Karpas-422 (cell line): ENCODE results near the gene AGBL4. TPM values are rescaled to one million over a fixed set of nuclear protein-coding genes. Genes with fewer than 3 reads are reported as not detected.

Experiments used
- DNase-seq: peaks from one replicate; pipeline ENCODE4 v3.0.0-alpha.2; 2015
- H2AFZ ChIP-seq: fragments of 200-600 bp; sonication (generic); 2 replicates; pipeline ENCODE4 v1.6.1; 2014; ENCODE audit warnings: antibody characterized with exemption, low read length, mixed read lengths
- H3K27ac ChIP-seq: fragments of 200-600 bp; sonication (generic); 2 replicates; pipeline ENCODE4 v1.5.1; 2014; ENCODE audit warnings: mild to moderate bottlenecking, low read length, moderate library complexity
- H3K27me3 ChIP-seq: fragments of 200-600 bp; sonication (generic); 2 replicates; pipeline ENCODE4 v1.6.1; 2014; ENCODE audit warnings: low read length, mixed read lengths
- H3K36me3 ChIP-seq: fragments of 200-600 bp; sonication (generic); 2 replicates; pipeline ENCODE4 v1.6.1; 2014; ENCODE audit warnings: low read length, mixed read lengths; ENCODE audit not compliant: insufficient read depth
- H3K4me1 ChIP-seq: fragments of 200-600 bp; sonication (generic); 2 replicates; pipeline ENCODE4 v1.6.1; 2014; ENCODE audit warnings: mild to moderate bottlenecking, low read length, mixed read lengths
- H3K4me2 ChIP-seq: fragments of 200-600 bp; sonication (generic); 2 replicates; pipeline ENCODE4 v1.6.1; 2014; ENCODE audit warnings: low read length, low read depth, mild to moderate bottlenecking; ENCODE audit not compliant: poor library complexity, severe bottlenecking
- H3K4me3 ChIP-seq: fragments of 200-600 bp; sonication (generic); 2 replicates; pipeline ENCODE4 v1.5.1; 2014; ENCODE audit warnings: mild to moderate bottlenecking, antibody characterized with exemption, low read length, mixed read lengths
- H3K79me2 ChIP-seq: fragments of 200-600 bp; sonication (generic); 2 replicates; pipeline ENCODE4 v1.6.1; 2014; ENCODE audit warnings: mild to moderate bottlenecking, low read length, mixed read lengths
- H3K9ac ChIP-seq: fragments of 200-600 bp; sonication (generic); 2 replicates; pipeline ENCODE4 v1.6.0; 2014; ENCODE audit warnings: low read length
- H3K9me2 ChIP-seq: fragments of 200-600 bp; sonication (generic), shearing (Covaris generic); replicated peaks from 2 replicates; pipeline ENCODE4 v1.6.0; 2014; ENCODE audit warnings: mild to moderate bottlenecking, low read length, moderate library complexity; ENCODE audit not compliant: insufficient read depth
- H3K9me3 ChIP-seq: fragments of 300-700, 200-600 bp; sonication (generic); 2 replicates; pipeline ENCODE4 v1.6.1; 2014; ENCODE audit warnings: low read length, mixed read lengths
- H4K20me1 ChIP-seq: fragments of 200-600 bp; sonication (generic); 2 replicates; pipeline ENCODE4 v1.6.1; 2014; ENCODE audit warnings: mild to moderate bottlenecking, antibody characterized with exemption, low read length, low read depth; ENCODE audit not compliant: insufficient read depth
- total RNA-seq: library from RNA; depleted of rRNA; stranded (reverse); fragments of >200 nt; shearing (Covaris generic); gene quantifications from 2 replicates; pipeline ENCODE4 v1.2.3, GENCODE V29; 2014; ENCODE audit warnings: low replicate concordance

Gene AGBL4
- total RNA-seq, 1 experiment from 2014 or later: not detected

DNA sequence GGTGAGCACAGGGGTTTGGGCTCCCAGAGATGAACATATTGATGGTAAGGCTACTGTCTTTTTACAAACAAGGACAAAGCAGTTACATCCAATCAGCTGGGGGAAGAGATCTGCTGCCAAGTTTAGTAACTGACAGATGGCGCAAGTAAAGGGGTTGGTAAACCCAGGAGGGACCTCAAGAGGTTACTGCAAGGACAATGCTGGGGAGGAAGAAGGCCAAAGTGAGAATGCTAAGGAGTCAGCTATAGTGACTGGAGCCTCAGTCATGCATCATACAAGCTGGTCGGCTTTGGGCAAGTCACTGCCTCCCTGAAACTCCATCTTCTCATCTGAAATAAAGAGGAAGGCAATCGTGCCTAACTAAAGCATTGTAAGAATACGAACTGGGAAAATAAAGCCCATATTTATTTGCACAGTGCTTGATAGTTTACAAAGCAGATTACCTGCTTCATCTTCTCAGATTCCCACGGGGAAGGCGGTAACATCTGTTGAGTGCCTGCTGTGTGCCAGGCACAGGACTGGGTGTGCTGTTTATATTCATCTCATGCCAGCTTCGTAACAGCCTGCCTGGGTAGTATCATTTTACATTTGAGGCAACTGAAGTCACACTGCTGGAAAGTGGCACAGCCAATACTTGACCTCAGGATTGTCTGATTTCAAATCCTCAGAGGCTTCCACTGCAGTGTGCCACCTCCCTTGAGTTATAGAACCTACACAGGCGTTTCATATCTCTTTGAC, 1361.9 kb downstream of the AGBL4 start:
- H3K9me2 ChIP-seq: no peaks in the 10 kb centered on the region
- H4K20me1 ChIP-seq: no peaks in the 10 kb centered on the region
- H3K9ac ChIP-seq: no peak overlapping the region
- no peaks in the 10 kb centered on the region for H3K4me1 ChIP-seq
- no peaks in the 10 kb centered on the region for H3K79me2 ChIP-seq
- H2AFZ ChIP-seq: no peak overlapping the region
- H3K27ac ChIP-seq: no peak overlapping the region
- no peaks in the 10 kb centered on the region for H3K9me3 ChIP-seq
- H3K27me3 ChIP-seq: no peaks in the 10 kb centered on the region
- DNase-seq: no peak
- H3K4me2 ChIP-seq: no peak overlapping the region
- no peak overlapping the region for H3K4me3 ChIP-seq
- no peaks in the 10 kb centered on the region for H3K36me3 ChIP-seq

DNA sequence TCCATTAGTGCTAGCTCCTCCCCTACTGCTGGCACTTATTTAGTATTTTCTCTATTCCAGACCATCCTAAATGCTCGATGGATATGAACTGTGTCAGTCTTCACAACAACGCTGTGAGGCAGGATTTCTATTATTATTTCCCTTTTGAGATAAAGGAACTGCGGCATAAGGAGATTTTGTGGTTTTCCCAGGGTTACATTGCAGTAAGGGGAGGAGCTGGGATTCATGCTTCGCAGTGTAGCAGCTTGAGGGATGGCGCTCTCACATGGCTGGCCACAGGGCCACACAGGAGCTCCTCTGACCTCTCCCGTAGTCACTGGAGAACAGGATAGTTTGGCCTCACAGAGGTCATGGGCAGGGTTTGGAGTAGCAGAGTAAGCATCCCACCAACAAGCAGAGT, 1364.0 kb downstream of the AGBL4 start:
- Histone ChIP-seq H3K9me2 (no peaks in the 10 kb centered on the region), H3K36me3 (no peaks in the 10 kb centered on the region), H3K4me1 (no peaks in the 10 kb centered on the region), H3K9ac (no peak overlapping the region), H3K27me3 (no peaks in the 10 kb centered on the region), H4K20me1 (no peaks in the 10 kb centered on the region), H3K4me2 (no peak overlapping the region), H2AFZ (no peak overlapping the region), H3K9me3 (no peaks in the 10 kb centered on the region), H3K79me2 (no peaks in the 10 kb centered on the region), H3K27ac (no peak overlapping the region), H3K4me3 (no peak overlapping the region)
- no peak for DNase-seq

DNA sequence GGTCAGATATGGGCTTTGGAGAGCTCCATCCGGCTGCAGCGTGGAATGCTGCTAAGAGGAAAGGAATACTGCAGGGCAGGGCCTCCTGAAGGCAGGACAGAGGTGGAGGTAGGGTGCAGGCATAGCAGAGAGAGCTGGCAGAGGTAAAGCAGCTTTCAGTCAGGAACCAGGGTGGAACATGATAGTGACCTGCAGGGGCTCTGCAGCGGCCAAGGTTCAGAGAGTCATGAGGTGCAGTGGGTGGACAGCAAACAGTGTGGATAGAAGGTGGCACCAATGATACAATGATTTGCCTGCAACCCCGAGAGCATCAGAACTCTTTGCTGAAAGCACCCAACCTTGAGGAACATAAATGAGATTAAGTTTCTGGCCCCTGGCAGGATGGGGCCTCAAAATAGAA, 1366.3 kb downstream of the AGBL4 start:
- H3K27ac ChIP-seq: no peak overlapping the region
- H3K36me3 ChIP-seq: no peaks in the 10 kb centered on the region
- H3K4me2 ChIP-seq: no peak overlapping the region
- H3K79me2 ChIP-seq: no peaks in the 10 kb centered on the region
- H2AFZ ChIP-seq: no peak overlapping the region
- H3K4me3 ChIP-seq: no peak overlapping the region
- no peaks in the 10 kb centered on the region for H4K20me1 ChIP-seq
- DNase-seq: no peak
- H3K9me2 ChIP-seq: no peaks in the 10 kb centered on the region
- no peaks in the 10 kb centered on the region for H3K9me3 ChIP-seq
- no peaks in the 10 kb centered on the region for H3K27me3 ChIP-seq
- no peaks in the 10 kb centered on the region for H3K4me1 ChIP-seq
- no peak overlapping the region for H3K9ac ChIP-seq

DNA sequence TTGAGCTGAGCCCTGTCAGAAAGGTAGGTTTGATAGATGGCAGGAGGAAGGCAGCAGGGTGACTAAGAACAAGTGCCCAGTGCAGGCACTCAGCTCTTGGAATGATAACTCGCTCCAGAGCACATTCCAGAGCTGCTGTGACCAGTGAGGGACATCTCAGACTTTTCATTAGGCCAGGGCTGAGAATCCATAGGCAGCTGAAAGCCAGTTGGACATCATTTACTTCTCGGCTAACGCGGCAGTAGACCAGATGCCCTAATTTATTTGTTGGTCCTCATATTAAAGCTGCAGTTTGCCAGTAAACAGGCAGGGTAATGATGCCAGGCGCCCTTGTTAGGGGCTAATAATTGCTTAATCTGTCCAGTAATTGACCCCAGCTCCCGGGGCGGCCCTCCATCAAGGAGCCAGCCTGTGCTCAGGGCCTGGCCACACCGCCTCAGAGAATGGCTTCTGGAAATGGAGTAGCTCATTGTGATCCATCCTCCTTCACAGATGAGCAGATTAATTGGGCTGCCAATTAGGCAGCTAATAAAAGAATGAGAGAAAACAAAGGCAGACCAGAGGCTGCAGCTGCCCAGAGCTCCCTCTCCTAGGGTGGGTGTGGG, 1369.0 kb downstream of the AGBL4 start:
- no peak overlapping the region for H3K27ac ChIP-seq
- no peak for DNase-seq
- no peaks in the 10 kb centered on the region for H3K36me3 ChIP-seq
- no peaks in the 10 kb centered on the region for H3K9me3 ChIP-seq
- H2AFZ ChIP-seq: no peak overlapping the region
- no peaks in the 10 kb centered on the region for H3K27me3 ChIP-seq
- no peak overlapping the region for H3K4me2 ChIP-seq
- no peaks in the 10 kb centered on the region for H3K79me2 ChIP-seq
- no peak overlapping the region for H3K9ac ChIP-seq
- H3K4me3 ChIP-seq: no peak overlapping the region
- no peaks in the 10 kb centered on the region for H4K20me1 ChIP-seq
- no peaks in the 10 kb centered on the region for H3K4me1 ChIP-seq
- H3K9me2 ChIP-seq: no peaks in the 10 kb centered on the region

DNA sequence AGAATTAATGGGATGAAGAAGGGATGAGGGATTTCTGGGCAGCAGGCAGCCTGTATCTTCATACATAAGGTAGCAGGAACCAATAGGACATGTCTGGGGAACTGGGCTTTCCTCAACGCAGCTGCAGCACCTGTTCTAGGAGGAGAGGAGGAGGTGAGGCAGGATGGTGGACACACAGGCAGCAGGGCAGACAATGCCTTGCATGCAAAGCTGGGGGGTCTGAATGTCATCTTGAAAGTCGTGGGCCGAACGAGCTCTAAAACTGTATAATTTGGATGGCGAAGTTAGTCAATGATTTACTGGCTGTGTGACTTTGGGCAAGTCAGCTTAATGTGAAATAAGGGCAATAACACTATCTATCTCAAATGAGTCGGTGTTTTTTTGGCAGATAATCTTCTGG, 1371.4 kb downstream of the AGBL4 start:
- no peaks in the 10 kb centered on the region for H4K20me1 ChIP-seq
- no peaks in the 10 kb centered on the region for H3K27me3 ChIP-seq
- no peaks in the 10 kb centered on the region for H3K4me1 ChIP-seq
- H3K4me2 ChIP-seq: no peak overlapping the region
- H3K79me2 ChIP-seq: no peaks in the 10 kb centered on the region
- no peak for DNase-seq
- H3K9me3 ChIP-seq: no peaks in the 10 kb centered on the region
- no peak overlapping the region for H2AFZ ChIP-seq
- H3K27ac ChIP-seq: no peak overlapping the region
- no peak overlapping the region for H3K4me3 ChIP-seq
- no peaks in the 10 kb centered on the region for H3K36me3 ChIP-seq
- no peaks in the 10 kb centered on the region for H3K9me2 ChIP-seq
- H3K9ac ChIP-seq: no peak overlapping the region

DNA sequence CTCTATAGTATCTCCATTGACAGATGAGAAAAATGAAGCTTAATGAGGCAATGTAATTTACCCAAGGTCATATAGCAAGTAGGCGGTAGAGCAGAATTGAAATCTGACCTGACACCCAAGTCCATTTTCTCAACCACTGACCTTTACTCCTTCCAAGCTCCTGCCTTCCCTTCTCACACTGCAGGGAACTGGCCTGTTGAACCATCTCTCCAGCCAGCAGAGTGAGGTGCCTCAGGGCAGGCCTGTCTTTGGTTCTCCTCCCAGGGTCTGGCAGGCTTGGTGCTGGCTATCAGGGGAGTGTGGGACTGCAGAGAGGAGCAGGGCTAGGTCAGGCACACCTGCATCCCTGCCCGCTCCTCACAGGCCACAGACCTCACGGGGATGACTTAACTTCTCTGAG, 1373.9 kb downstream of the AGBL4 start:
- H2AFZ ChIP-seq: no peak overlapping the region
- no peak overlapping the region for H3K9ac ChIP-seq
- no peak overlapping the region for H3K4me3 ChIP-seq
- H3K4me2 ChIP-seq: no peak overlapping the region
- H3K79me2 ChIP-seq: no peaks in the 10 kb centered on the region
- no peaks in the 10 kb centered on the region for H3K9me3 ChIP-seq
- no peaks in the 10 kb centered on the region for H3K9me2 ChIP-seq
- H4K20me1 ChIP-seq: no peaks in the 10 kb centered on the region
- no peak for DNase-seq
- no peak overlapping the region for H3K27ac ChIP-seq
- no peaks in the 10 kb centered on the region for H3K36me3 ChIP-seq
- H3K4me1 ChIP-seq: no peaks in the 10 kb centered on the region
- no peaks in the 10 kb centered on the region for H3K27me3 ChIP-seq

DNA sequence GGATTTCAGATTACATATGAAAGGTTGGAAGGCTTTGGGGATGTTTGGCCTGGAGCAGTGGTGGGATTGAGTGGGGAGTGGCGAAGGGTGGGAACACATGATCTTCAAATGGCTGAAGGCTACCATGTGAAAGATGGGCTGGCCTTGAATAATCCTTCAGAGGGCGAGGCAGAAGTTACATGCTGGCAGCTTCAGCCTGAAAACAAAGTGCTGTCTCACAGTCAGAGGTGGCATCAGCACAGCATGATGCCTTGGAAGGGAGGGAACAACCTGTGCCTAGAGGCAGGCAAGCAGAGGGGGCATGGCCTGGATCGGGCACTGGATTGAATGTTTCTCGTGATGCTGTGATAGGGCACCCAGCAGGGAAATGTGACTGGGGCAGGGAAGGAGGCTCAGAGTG, 1377.9 kb downstream of the AGBL4 start:
- Histone ChIP-seq H3K9me2 (no peaks in the 10 kb centered on the region), H3K36me3 (no peaks in the 10 kb centered on the region), H3K9ac (no peak overlapping the region), H3K4me2 (no peak overlapping the region), H3K79me2 (no peaks in the 10 kb centered on the region), H3K27me3 (no peaks in the 10 kb centered on the region), H3K9me3 (no peaks in the 10 kb centered on the region), H3K27ac (no peak overlapping the region), H4K20me1 (no peaks in the 10 kb centered on the region), H3K4me1 (no peaks in the 10 kb centered on the region), H2AFZ (no peak overlapping the region), H3K4me3 (no peak overlapping the region)
- no peak for DNase-seq

DNA sequence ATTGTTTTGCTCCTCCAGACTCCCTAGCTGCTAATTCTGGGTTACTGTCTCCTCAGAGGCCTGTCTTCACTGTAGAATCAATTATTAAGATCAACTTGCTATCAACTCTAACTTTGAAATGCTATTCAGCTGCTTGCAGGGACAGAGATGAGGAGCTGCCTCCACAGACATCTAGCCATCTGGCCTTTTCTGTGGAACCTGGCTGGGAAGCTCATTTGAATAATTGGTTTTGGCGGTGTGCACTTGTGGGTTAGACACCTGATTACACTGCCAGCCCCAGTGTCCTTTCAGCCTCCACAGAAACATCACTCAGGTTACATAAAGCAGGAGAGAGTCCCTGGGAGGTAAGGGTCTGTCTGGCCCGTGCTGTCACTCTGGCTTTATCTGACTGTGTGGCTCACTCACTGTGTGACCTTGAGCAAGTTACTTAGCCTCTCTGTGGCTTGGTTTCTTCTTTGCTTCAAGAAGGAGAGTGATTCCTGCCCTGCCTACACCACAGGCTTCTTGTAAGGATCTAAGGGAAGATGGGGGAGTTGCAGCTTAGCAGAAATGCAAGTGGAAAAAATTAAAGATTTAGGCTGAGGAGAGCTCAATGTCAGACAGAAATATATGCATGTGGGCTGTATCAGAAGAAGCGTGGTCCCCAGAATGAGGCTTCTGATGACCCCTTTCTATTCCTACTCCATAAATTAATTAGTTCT, 1378.7 kb downstream of the AGBL4 start:
- H3K9me2 ChIP-seq: no peaks in the 10 kb centered on the region
- H2AFZ ChIP-seq: no peak overlapping the region
- H3K36me3 ChIP-seq: no peaks in the 10 kb centered on the region
- H3K27me3 ChIP-seq: no peaks in the 10 kb centered on the region
- no peaks in the 10 kb centered on the region for H3K4me1 ChIP-seq
- H3K9ac ChIP-seq: no peak overlapping the region
- H3K27ac ChIP-seq: no peak overlapping the region
- DNase-seq: no peak
- no peaks in the 10 kb centered on the region for H3K79me2 ChIP-seq
- H3K9me3 ChIP-seq: no peaks in the 10 kb centered on the region
- H3K4me3 ChIP-seq: no peak overlapping the region
- H3K4me2 ChIP-seq: no peak overlapping the region
- H4K20me1 ChIP-seq: no peaks in the 10 kb centered on the region
